ENCODE measurements around the gene IGLON5. TPM values are rescaled to one million over a fixed set of nuclear protein-coding genes. Genes with fewer than 3 reads are reported as not detected.

The IGLON5 gene
- total RNA-seq, 1 donor from 2014 or later: 0.05 TPM

Other genes with a start within 250 kb of the IGLON5 start
- gene KLK13, start 246.6 kb upstream of the IGLON5 start, total RNA-seq: not detected in 2 replicates
- not detected in 2 replicates for gene KLK14, start 228.8 kb upstream of the IGLON5 start, total RNA-seq
- 6.4 and 7.8 TPM in 2 replicates for gene CTU1, start 203.2 kb upstream of the IGLON5 start, total RNA-seq
- gene SIGLEC9, start 186.7 kb upstream of the IGLON5 start, total RNA-seq: not detected in 2 replicates
- gene SIGLEC7, start 169.3 kb upstream of the IGLON5 start, total RNA-seq: not detected in 2 replicates
- gene CD33, start 86.6 kb upstream of the IGLON5 start, total RNA-seq: not detected in 2 replicates
- gene SIGLECL1, start 60.6 kb upstream of the IGLON5 start, total RNA-seq: not detected in 2 replicates
- 0.17 and 1.2 TPM in 2 replicates for gene VSIG10L, start 30.5 kb downstream of the IGLON5 start, total RNA-seq
- gene ETFB, start 54.7 kb downstream of the IGLON5 start, total RNA-seq: 58.2 and 74.0 TPM in 2 replicates
- gene CLDND2, start 57.4 kb downstream of the IGLON5 start, total RNA-seq: not detected in 2 replicates
- gene NKG7, start 61.0 kb downstream of the IGLON5 start, total RNA-seq: not detected in 2 replicates
- not detected in 2 replicates for gene LIM2, start 76.3 kb downstream of the IGLON5 start, total RNA-seq
- gene C19orf84, start 78.9 kb downstream of the IGLON5 start, total RNA-seq: not detected in 2 replicates
- not detected in 2 replicates for gene SIGLEC10, start 106.0 kb downstream of the IGLON5 start, total RNA-seq
- not detected in 2 replicates for gene SIGLEC8, start 146.8 kb downstream of the IGLON5 start, total RNA-seq
- not detected in 2 replicates for gene CEACAM18, start 166.9 kb downstream of the IGLON5 start, total RNA-seq
- not detected in 2 replicates for gene SIGLEC12, start 190.2 kb downstream of the IGLON5 start, total RNA-seq
- gene SIGLEC6, start 220.0 kb downstream of the IGLON5 start, total RNA-seq: not detected in 2 replicates